Naive B cell (primary cell): ENCODE measurements around the gene UQCRC1. TPM values are rescaled to one million over a fixed set of nuclear protein-coding genes. Genes with fewer than 3 reads are reported as not detected.
"Not testable (repeated sequence)": the region's sequence is repeated elsewhere in the genome, so short reads cannot be mapped to it uniquely, and the experiment has no call there.

Experiments
- ATAC-seq, 2 donors: fragments of 150-1000 bp; cut with Tn5 transposase; 2 replicates each; pipeline ENCODE4 v1.10.0; 2021; ENCODE audit warnings: low read depth in 2 of 2, mild to moderate bottlenecking in 2 of 2, moderate library complexity in 2 of 2
- DNase-seq: peaks from one replicate; pipeline ENCODE4 v3.0.0; 2022
- H3K27ac Mint-ChIP-seq, 6 donors: one replicate each; pipeline ENCODE4 v1.8.0; 2020 to 2022; ENCODE audit warnings: mild to moderate bottlenecking in 6 of 6, mixed read lengths in 6 of 6, moderate library complexity in 5 of 6, inconsistent platforms in 2 of 6
- H3K27me3 Mint-ChIP-seq, 3 donors: one replicate each; pipeline ENCODE4 v1.8.0; 2021 to 2022; ENCODE audit warnings: mixed read lengths in 3 of 3, mild to moderate bottlenecking in 1 of 3
- H3K36me3 Mint-ChIP-seq, 2 donors: one replicate each; pipeline ENCODE4 v1.8.0; 2020 to 2022; ENCODE audit warnings: mixed read lengths in 2 of 2, inconsistent platforms in 1 of 2, mild to moderate bottlenecking in 1 of 2
- H3K4me1 Mint-ChIP-seq, 3 donors: one replicate each; pipeline ENCODE4 v1.8.0; 2020 to 2022; ENCODE audit warnings: mixed read lengths in 3 of 3, inconsistent platforms in 1 of 3, mild to moderate bottlenecking in 1 of 3, moderate library complexity in 1 of 3
- H3K4me3 Mint-ChIP-seq, 8 donors: one replicate each; pipeline ENCODE4 v1.8.0; 2020 to 2022; ENCODE audit warnings: mild to moderate bottlenecking in 8 of 8, mixed read lengths in 8 of 8, moderate library complexity in 8 of 8, inconsistent platforms in 2 of 8
- H3K9me3 Mint-ChIP-seq, 7 donors: one replicate each; pipeline ENCODE4 v1.8.0; 2020 to 2022; ENCODE audit warnings: mixed read lengths in 7 of 7, mild to moderate bottlenecking in 5 of 7, inconsistent platforms in 2 of 7, moderate library complexity in 1 of 7
- polyA plus RNA-seq, 6 donors: library from polyadenylated mRNA; unstranded; fragments of 300-500 nt; fragmentation: Illumina TruSeq; gene quantifications; one replicate each; pipeline ENCODE4 v1.2.3, GENCODE V29; 2021; ENCODE audit warnings: low read depth in 6 of 6

UQCRC1 gene
- polyA plus RNA-seq, 6 donors from 2014 or later: 152 to 385 (median 155) TPM

- ATAC-seq (no peak), DNase-seq (no peak)
- H3K27ac Mint-ChIP-seq: peak overlapping the region in 2 of 6 donors; percentile 18 to 68
- peak overlapping the region in 3 of 8 donors; percentile 27 to 74 (median 33) for H3K4me3 Mint-ChIP-seq
- no peaks in the 10 kb centered on the region for H3K9me3 Mint-ChIP-seq
- no peaks in the 10 kb centered on the region for H3K27me3 Mint-ChIP-seq
- peaks cover 34 to 44% (median 34%) of the 10 kb centered on the region in 3 donors for H3K4me1 Mint-ChIP-seq
- no peaks in the 10 kb centered on the region for H3K36me3 Mint-ChIP-seq
These were observed 48.8 kb downstream of the UQCRC1 start for GRCh38 chr3:48560648-48561018.

- no peaks in the 10 kb centered on the region for H3K9me3 Mint-ChIP-seq
- DNase-seq: no peak
- peaks cover 34 to 50% (median 34%) of the 10 kb centered on the region in 3 donors for H3K4me1 Mint-ChIP-seq
- peak overlapping the region in 3 of 6 donors; percentile 71 to 90 (median 76) for H3K27ac Mint-ChIP-seq
- H3K27me3 Mint-ChIP-seq: no peaks in the 10 kb centered on the region
- H3K4me3 Mint-ChIP-seq: peak overlapping the region in 7 of 8 donors; percentile 0 to 93 (median 82)
- no peak for ATAC-seq
- H3K36me3 Mint-ChIP-seq: no peaks in the 10 kb centered on the region
These were observed 50.8 kb downstream of the UQCRC1 start for GRCh38 chr3:48558493-48559134.

GRCh38 chr3:48556796-48557626 lies 52.4 kb downstream of the UQCRC1 start, which contains the start of gene PFKFB4:
Gene PFKFB4 (minus strand): TSS chr3:48556803. CDS start chr3:48556777, 26 bp downstream.
- DNase-seq: peak; percentile 99
- peak; percentile 83 to 88 for ATAC-seq
- Mint-ChIP-seq H3K9me3 (no peaks in the 10 kb centered on the region), H3K4me1 (peaks cover 34 to 50% (median 34%) of the 10 kb centered on the region in 3 donors), H3K27me3 (no peaks in the 10 kb centered on the region), H3K4me3 (peak within 1 kb of the TSS; percentile 81 to 97 (median 89)), H3K36me3 (no peaks in the 10 kb centered on the region), H3K27ac (peak within 1 kb of the TSS; percentile 74 to 97 (median 94))

- no peak for ATAC-seq
- DNase-seq: no peak
- Mint-ChIP-seq H3K27me3 (no peaks in the 10 kb centered on the region), H3K36me3 (no peaks in the 10 kb centered on the region), H3K4me3 (peak overlapping the region; percentile 81 to 97 (median 89)), H3K4me1 (peaks cover 34 to 50% (median 34%) of the 10 kb centered on the region in 3 donors), H3K27ac (peak overlapping the region in 4 of 6 donors; percentile 66 to 95 (median 84)), H3K9me3 (no peaks in the 10 kb centered on the region)
These were observed 53.3 kb downstream of the UQCRC1 start for GRCh38 chr3:48555949-48556795.

GRCh38 chr3:48555231-48555948 lies 54.1 kb downstream of the UQCRC1 start:
- Mint-ChIP-seq H3K4me3 (peak overlapping the region in 7 of 8 donors; percentile 55 to 92 (median 82)), H3K4me1 (peaks cover 31 to 43% (median 32%) of the 10 kb centered on the region in 3 donors), H3K36me3 (no peaks in the 10 kb centered on the region), H3K9me3 (no peaks in the 10 kb centered on the region), H3K27ac (peak overlapping the region in 1 of 6 donors; percentile 72), H3K27me3 (no peaks in the 10 kb centered on the region)
- ATAC-seq: no peak
- no peak for DNase-seq

GRCh38 chr3:48553886-48554845 lies 55.3 kb downstream of the UQCRC1 start:
- peaks cover 20 to 32% (median 24%) of the 10 kb centered on the region in 3 donors for H3K4me1 Mint-ChIP-seq
- peak overlapping the region in 2 of 8 donors; percentile 49 to 82 for H3K4me3 Mint-ChIP-seq
- DNase-seq (no peak), ATAC-seq (no peak)
- no peak overlapping the region for H3K27ac Mint-ChIP-seq
- no peaks in the 10 kb centered on the region for H3K27me3 Mint-ChIP-seq
- H3K9me3 Mint-ChIP-seq: no peaks in the 10 kb centered on the region
- H3K36me3 Mint-ChIP-seq: no peaks in the 10 kb centered on the region

GRCh38 chr3:48553361-48553760 lies 56.1 kb downstream of the UQCRC1 start:
- Mint-ChIP-seq H3K4me1 (peaks cover 14 to 29% (median 18%) of the 10 kb centered on the region in 3 donors), H3K4me3 (no peak overlapping the region), H3K27me3 (no peaks in the 10 kb centered on the region), H3K36me3 (no peaks in the 10 kb centered on the region), H3K27ac (no peak overlapping the region), H3K9me3 (no peaks in the 10 kb centered on the region)
- no peak for DNase-seq
- no peak for ATAC-seq

GRCh38 chr3:48552111-48552951 lies 57.1 kb downstream of the UQCRC1 start:
- Mint-ChIP-seq H3K9me3 (no peaks in the 10 kb centered on the region), H3K4me1 (peaks cover 8 to 20% (median 10%) of the 10 kb centered on the region in 3 donors), H3K27me3 (no peaks in the 10 kb centered on the region), H3K4me3 (no peak overlapping the region), H3K36me3 (no peaks in the 10 kb centered on the region), H3K27ac (no peak overlapping the region)
- ATAC-seq (no peak), DNase-seq (no peak)

- ATAC-seq, DNase-seq, H3K4me3 Mint-ChIP-seq, H3K27ac Mint-ChIP-seq, H3K36me3 Mint-ChIP-seq, H3K9me3 Mint-ChIP-seq, H3K27me3 Mint-ChIP-seq: not testable (repeated sequence)
- H3K4me1 Mint-ChIP-seq: peaks cover 2 to 16% (median 3%) of the 10 kb centered on the region in 3 donors
These were observed 57.8 kb downstream of the UQCRC1 start for GRCh38 chr3:48551651-48552050.
